K562 (cell line): ENCODE measurements around the gene MATN1. TPM values are rescaled to one million over a fixed set of nuclear protein-coding genes. Genes with fewer than 3 reads are reported as not detected.

Experiments used
- ADNP ChIP-seq: fragments of 200-800 bp; sonication (Bioruptor generic); IDR thresholded peaks from 2 replicates; pipeline ENCODE4 v1.6.1; 2016; ENCODE audit warnings: missing genetic modification characterization, missing compliant biosample characterization
- CC2D1A ChIP-seq: fragments of 450-650 bp; IDR thresholded peaks from 2 replicates; pipeline ENCODE4 v1.6.1; 2017; ENCODE audit warnings: mild to moderate bottlenecking
- CHD1 ChIP-seq: fragments of 200-600 bp; sonication (generic); IDR thresholded peaks from one replicate; pipeline ENCODE4 v1.6.1; 2012; ENCODE audit warnings: mild to moderate bottlenecking, moderate library complexity, low read length, inconsistent platforms
- CREBBP ChIP-seq: IDR thresholded peaks from one replicate; pipeline ENCODE4 v1.6.1; 2012; ENCODE audit warnings: low read depth, mild to moderate bottlenecking, control low read depth, inconsistent platforms, low read length
- MTA3 ChIP-seq: fragments of 450-650 bp; formaldehyde crosslinking; IDR thresholded peaks from 2 replicates; pipeline ENCODE4 v1.6.1; 2017; ENCODE audit warnings: mild to moderate bottlenecking, borderline replicate concordance
- NBN ChIP-seq: fragments of 450-650 bp; IDR thresholded peaks from 2 replicates; pipeline ENCODE4 v1.6.1; 2016; ENCODE audit warnings: low read depth, mild to moderate bottlenecking
- NCOA4 ChIP-seq: fragments of 450-650 bp; IDR thresholded peaks from 2 replicates; pipeline ENCODE4 v1.6.1; 2018; ENCODE audit warnings: mild to moderate bottlenecking; ENCODE audit not compliant: partially characterized antibody
- NR2F6 ChIP-seq: fragments of 450-650 bp; formaldehyde crosslinking; IDR thresholded peaks from 2 replicates; pipeline ENCODE4 v1.4.0; 2020; ENCODE audit warnings: mild to moderate bottlenecking
- SREBF2 ChIP-seq: sonication (generic); formaldehyde crosslinking; IDR thresholded peaks from 2 replicates; pipeline ENCODE4 v1.4.0; 2020; ENCODE audit warnings: mild to moderate bottlenecking, missing genetic modification reagents
- ZZZ3 ChIP-seq: fragments of 450-650 bp; IDR thresholded peaks from 2 replicates; pipeline ENCODE4 v1.6.1; 2016; ENCODE audit warnings: antibody characterized with exemption, mild to moderate bottlenecking, moderate library complexity
- polyA plus RNA-seq, 8 experiments: library from polyadenylated mRNA; depleted of rRNA in 4 of 8; stranded (reverse) in 5 of 8; unstranded in 3 of 8; fragments of >200 nt; fragmentation: Nextera tagmentation in 2 of 8; fragmentation: Illumina TruSeq in 1 of 8; extraction: Ambion mirVana in 2 of 8; extraction: Trizol in 1 of 8; gene quantifications; 2 replicates each; pipeline versions ENCODE4 v1.2.1 to v1.2.3, GENCODE V29; 2011 to 2014; ENCODE audit warnings: inconsistent platforms in 1 of 8, missing spikeins in 1 of 8
- total RNA-seq, 7 experiments: library from RNA; depleted of rRNA in 6 of 7; stranded (reverse); fragments of >200 nt in 6 of 7; fragmentation: Illumina TruSeq in 2 of 7; extraction: Trizol in 2 of 7; gene quantifications; 2 replicates each; pipeline versions ENCODE4 v1.2.1 to v1.2.3, GENCODE V29; 2011 to 2021; ENCODE audit warnings: low replicate concordance in 1 of 7
- TF ChIP-seq, protein P1 (sequence below): fragments of 450-650 bp; IDR thresholded peaks from 2 replicates; pipeline ENCODE4 v1.6.1; 2018; ENCODE audit not compliant: partially characterized antibody
- TF ChIP-seq, protein P2 (sequence below): sonication (generic); formaldehyde crosslinking; IDR thresholded peaks from 2 replicates; pipeline ENCODE4 v1.8.0; 2022; ENCODE audit warnings: mild to moderate bottlenecking, missing genetic modification reagents
- TF ChIP-seq, protein P3 (sequence below): fragments of 450-650 bp; IDR thresholded peaks from 2 replicates; pipeline ENCODE4 v1.6.1; 2017; ENCODE audit warnings: antibody characterized with exemption

Gene MATN1
- total and polyA plus RNA-seq, 9 of the 15 experiments (the other 6 are each of a cell fraction or from before 2014, with no cell fraction given) = 0.10 to 2.3 (median 1.2) TPM

DNA sequence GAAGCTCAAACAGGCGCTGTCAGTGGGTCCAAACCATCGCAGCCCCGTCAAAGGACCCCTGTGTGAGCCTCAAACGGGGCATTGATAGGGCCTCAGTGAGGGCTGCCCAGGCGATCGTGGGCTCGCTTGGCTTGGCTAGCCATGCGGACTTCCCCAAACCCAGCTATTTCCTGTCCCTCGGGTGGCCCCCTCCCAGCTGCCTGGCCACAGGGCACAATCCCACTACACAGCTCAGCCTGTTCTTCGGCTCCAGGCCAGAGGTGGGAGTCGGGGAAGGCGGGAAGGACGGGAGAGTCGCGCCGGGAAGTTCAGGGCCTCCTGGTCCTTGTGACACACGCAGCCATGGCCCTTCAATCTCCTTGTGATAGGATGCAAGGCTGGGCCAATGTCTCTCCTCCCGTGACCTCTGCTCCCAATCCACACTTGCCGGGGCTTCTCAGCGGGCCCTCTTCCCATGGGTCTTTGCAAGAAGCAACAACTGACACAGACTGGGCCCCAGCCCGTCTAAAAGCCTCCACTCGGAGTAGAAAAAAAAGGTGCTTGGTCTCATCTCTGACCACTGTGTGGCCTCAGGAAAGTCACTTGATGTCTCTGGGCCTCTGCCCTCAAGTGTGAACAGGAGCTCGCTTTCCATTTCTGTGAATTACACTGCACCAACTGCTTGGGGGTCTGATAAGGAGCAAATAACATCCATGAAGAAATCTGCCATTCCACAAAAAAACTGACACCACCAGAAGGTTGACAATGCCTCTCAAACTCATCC is 7.1 kb upstream of the MATN1 start (continued):
- TF ChIP-seq CHD1 (no peak), CC2D1A (no peak), NBN (no peak), ZZZ3 (no peak), SREBF2 (CRISPR knock-in tag) (no peak), NR2F6 (CRISPR knock-in tag) (no peak), CREBBP (no peak), MTA3 (no peak), NCOA4 (no peak), ADNP (tag) (peak; percentile 64; the same call in 1 of the 2 replicates)
- TF ChIP-seq, protein P1, sequence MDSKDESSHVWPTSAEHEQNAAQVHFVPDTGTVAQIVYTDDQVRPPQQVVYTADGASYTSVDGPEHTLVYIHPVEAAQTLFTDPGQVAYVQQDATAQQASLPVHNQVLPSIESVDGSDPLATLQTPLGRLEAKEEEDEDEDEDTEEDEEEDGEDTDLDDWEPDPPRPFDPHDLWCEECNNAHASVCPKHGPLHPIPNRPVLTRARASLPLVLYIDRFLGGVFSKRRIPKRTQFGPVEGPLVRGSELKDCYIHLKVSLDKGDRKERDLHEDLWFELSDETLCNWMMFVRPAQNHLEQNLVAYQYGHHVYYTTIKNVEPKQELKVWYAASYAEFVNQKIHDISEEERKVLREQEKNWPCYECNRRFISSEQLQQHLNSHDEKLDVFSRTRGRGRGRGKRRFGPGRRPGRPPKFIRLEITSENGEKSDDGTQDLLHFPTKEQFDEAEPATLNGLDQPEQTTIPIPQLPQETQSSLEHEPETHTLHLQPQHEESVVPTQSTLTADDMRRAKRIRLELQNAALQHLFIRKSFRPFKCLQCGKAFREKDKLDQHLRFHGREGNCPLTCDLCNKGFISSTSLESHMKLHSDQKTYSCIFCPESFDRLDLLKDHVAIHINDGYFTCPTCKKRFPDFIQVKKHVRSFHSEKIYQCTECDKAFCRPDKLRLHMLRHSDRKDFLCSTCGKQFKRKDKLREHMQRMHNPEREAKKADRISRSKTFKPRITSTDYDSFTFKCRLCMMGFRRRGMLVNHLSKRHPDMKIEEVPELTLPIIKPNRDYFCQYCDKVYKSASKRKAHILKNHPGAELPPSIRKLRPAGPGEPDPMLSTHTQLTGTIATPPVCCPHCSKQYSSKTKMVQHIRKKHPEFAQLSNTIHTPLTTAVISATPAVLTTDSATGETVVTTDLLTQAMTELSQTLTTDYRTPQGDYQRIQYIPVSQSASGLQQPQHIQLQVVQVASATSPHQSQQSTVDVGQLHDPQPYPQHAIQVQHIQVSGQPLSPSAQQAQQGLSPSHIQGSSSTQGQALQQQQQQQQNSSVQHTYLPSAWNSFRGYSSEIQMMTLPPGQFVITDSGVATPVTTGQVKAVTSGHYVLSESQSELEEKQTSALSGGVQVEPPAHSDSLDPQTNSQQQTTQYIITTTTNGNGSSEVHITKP = no peak
- TF ChIP-seq, protein P2, sequence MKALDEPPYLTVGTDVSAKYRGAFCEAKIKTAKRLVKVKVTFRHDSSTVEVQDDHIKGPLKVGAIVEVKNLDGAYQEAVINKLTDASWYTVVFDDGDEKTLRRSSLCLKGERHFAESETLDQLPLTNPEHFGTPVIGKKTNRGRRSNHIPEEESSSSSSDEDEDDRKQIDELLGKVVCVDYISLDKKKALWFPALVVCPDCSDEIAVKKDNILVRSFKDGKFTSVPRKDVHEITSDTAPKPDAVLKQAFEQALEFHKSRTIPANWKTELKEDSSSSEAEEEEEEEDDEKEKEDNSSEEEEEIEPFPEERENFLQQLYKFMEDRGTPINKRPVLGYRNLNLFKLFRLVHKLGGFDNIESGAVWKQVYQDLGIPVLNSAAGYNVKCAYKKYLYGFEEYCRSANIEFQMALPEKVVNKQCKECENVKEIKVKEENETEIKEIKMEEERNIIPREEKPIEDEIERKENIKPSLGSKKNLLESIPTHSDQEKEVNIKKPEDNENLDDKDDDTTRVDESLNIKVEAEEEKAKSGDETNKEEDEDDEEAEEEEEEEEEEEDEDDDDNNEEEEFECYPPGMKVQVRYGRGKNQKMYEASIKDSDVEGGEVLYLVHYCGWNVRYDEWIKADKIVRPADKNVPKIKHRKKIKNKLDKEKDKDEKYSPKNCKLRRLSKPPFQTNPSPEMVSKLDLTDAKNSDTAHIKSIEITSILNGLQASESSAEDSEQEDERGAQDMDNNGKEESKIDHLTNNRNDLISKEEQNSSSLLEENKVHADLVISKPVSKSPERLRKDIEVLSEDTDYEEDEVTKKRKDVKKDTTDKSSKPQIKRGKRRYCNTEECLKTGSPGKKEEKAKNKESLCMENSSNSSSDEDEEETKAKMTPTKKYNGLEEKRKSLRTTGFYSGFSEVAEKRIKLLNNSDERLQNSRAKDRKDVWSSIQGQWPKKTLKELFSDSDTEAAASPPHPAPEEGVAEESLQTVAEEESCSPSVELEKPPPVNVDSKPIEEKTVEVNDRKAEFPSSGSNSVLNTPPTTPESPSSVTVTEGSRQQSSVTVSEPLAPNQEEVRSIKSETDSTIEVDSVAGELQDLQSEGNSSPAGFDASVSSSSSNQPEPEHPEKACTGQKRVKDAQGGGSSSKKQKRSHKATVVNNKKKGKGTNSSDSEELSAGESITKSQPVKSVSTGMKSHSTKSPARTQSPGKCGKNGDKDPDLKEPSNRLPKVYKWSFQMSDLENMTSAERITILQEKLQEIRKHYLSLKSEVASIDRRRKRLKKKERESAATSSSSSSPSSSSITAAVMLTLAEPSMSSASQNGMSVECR (CRISPR knock-in tag) = no peak
- TF ChIP-seq, protein P3, sequence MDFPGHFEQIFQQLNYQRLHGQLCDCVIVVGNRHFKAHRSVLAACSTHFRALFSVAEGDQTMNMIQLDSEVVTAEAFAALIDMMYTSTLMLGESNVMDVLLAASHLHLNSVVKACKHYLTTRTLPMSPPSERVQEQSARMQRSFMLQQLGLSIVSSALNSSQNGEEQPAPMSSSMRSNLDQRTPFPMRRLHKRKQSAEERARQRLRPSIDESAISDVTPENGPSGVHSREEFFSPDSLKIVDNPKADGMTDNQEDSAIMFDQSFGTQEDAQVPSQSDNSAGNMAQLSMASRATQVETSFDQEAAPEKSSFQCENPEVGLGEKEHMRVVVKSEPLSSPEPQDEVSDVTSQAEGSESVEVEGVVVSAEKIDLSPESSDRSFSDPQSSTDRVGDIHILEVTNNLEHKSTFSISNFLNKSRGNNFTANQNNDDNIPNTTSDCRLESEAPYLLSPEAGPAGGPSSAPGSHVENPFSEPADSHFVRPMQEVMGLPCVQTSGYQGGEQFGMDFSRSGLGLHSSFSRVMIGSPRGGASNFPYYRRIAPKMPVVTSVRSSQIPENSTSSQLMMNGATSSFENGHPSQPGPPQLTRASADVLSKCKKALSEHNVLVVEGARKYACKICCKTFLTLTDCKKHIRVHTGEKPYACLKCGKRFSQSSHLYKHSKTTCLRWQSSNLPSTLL = no peak
- TF ChIP-seq, all 486 proteins: peak for 20
